GM19372 (cell line): ENCODE measurements around the gene ACAP2.
"Not testable (repeated sequence)": the region's sequence is repeated elsewhere in the genome, so short reads cannot be mapped to it uniquely, and the experiment has no call there.

Source experiments
- ATAC-seq: cut with Tn5 transposase; IDR thresholded peaks from one replicate; pipeline ENCODE4 v1.9.1; 2021; ENCODE audit warnings: mild to moderate bottlenecking, low read depth, moderate library complexity; ENCODE audit not compliant: unreplicated experiment

The ACAP2 gene

DNA sequence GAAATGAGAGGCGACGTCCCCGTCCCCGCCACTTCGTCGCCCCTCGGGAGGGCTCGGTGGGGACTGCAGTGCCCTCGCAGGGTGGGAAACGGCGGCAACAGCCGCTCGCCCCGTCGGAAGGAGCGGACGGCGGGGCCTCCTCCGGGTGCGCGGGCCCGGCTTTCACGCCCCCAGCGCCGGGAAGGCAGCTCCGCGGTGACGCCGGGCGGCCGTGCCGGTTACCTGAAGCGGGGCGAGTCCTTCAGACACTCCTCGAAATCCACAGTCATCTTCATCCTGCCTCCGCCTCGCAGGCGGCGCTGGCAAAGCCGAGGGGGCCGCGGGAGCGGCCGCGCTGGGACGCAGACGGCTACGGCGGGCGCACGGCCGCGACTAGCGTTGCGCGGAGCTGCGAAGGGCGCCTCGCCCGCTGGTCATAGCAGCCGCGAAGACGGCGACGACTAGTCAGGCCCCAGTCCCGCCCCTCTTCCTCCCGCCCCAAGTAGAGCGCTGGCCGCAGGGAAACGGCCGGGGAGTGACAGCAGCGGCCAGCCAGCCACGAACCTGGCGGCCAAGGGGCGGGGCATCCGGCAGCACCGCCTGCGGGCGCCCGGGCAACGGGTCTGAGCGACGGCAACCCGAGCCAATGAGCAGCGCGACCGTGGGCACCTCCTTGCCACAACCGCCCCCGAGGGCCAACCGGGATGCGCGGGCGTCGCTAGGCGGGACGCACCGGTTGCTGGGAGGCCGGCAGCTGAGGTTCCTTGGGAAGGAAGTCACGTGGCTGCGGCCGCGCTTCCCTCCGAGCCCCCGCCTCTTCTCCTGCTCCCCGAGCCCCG is at the start of gene ACAP2:
Gene ACAP2 (minus strand): TSS at position 448 of the 818 bp plus-strand sequence. CDS start 173 bp downstream, at position 275.
- peak; percentile 88 for ATAC-seq

DNA sequence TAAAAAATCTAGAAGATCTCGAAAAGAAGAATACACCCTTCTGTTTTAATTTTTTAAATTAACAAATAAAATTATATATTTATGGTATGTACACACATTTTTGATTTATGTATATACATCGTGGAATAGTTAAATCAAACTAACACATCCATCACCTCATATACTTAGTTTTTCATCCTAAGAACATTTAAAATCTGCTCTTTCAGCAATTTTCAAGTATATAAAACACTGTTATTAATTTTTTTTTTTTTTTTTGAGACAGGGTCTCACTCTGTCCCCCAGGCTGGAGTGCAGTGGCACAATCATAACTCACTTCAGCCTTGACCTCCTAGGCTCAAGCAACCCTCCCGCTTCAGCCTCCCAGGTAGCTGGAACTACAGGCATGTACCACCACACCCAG is 32.8 kb upstream of the ACAP2 start:
- no peak for ATAC-seq

- ATAC-seq, result not testable (repeated sequence)
These were observed 32.3 kb upstream of the ACAP2 start for GRCh38 chr3:195475116-195475515.

DNA sequence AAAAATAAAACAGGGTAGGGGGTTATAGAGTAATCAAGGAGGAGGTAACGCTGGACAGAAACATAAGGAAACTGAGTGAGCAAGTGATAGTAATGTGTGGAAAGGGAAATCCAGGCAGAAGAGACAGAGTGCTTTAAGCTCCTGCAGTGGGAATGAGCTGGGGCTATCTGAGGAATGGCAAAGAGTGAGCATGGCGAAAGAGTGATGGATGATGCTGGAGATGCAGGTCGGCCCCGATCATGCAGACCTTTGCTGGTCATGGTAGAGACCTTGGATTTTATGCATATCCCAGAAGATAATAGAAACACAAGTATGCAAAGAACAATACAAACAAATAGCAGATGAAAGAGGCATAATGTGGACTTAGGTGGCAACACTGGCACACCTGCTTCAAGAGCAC is 26.0 kb upstream of the ACAP2 start:
- ATAC-seq, result no peak

- ATAC-seq, result no peak
These were observed 25.6 kb upstream of the ACAP2 start for GRCh38 chr3:195468391-195468776.

- ATAC-seq, result no peak
These were observed 25.0 kb upstream of the ACAP2 start for GRCh38 chr3:195467641-195468390.

DNA sequence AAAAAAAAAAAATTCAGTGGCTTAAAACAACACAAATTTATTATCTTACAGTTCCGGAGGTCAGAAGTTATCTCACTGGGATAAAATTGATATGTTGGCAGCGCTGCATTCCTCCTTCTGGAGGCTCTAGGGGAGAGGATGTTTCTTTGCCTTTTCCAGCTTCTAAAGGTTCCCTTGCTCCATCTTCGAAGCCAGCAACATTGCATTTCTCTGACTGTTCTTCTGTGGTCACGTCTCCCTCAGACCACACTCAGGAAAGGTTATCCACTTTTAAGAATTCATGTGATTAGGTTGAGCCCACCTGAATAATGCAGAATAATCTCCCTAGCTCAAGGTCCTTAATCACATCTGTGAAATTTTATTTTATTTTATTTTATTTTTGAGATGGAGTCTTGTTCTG is 23.4 kb upstream of the ACAP2 start:
- no peak for ATAC-seq

- not testable (repeated sequence) for ATAC-seq
These were observed 20.1 kb upstream of the ACAP2 start for GRCh38 chr3:195462922-195463321.

- no peak for ATAC-seq
These were observed 19.4 kb upstream of the ACAP2 start for GRCh38 chr3:195462308-195462610.

GRCh38 chr3:195461594-195462307 is 18.9 kb upstream of the ACAP2 start:
- no peak for ATAC-seq

DNA sequence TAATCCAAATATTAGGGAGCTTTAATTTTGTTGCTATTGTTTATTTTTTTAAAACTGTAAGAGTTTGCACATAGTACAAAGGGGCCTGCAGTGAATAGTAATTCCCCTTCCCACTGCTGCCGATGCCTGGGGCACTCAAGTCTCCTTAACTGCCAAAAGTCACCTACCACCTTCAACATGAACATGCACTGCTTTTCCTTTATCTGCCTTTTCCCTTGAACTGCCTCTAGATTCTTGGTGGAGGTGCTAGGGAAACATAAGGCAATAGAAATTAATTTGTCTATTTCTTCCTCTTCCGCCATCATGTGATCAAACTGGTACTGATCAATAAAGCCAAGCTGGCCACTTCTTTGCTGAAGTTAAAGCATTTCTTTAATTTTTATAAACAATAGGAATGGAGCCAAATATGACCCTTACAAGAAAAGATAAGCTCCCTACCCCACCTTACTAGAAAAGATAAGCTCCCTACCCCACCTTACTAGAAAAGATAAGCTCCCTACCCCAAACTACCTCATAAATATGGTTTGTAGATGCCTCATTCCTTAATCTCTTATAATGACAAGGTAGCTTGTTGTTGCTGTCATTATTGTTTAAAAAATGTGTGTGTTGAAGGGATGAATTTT is 17.4 kb upstream of the ACAP2 start:
- ATAC-seq, result no peak

DNA sequence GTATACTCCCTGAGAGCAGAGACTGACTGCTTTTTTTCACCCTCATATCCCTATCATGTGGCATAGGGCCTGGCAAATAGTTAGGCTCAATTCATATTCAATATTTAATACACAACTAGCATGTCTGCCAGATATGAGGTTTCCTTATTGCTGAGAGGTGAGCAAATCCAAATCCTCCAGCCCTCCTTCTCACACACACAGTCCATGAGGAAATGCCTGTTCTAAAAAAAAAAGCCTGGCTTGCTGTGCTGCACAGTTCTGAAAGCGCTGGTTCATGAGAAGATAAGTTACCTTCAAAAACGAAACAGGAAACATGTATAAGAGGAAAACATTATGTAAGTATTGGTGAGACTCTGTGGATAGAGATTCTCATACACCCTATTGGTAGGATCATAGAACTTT is 15.5 kb upstream of the ACAP2 start:
- no peak for ATAC-seq

DNA sequence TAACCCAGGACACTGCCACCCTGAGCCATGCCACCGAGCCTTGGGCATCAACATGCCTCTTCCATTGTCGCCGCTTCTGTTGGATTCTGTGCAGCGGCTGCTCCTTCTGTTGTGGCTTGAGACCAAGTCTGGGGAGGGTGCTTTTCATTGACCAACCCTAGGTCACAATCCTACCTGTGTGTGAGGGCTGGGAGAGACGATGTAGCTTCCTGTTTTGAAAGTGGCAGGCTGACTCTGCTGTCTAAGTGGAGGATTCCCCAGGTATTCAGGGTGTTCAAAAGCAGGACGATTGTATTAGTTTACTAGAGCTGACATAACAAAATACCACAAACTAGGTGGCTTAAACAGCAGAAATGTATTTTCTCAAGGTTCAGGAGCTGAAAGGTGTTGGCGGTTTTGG is 13.0 kb upstream of the ACAP2 start:
- ATAC-seq, result no peak

GRCh38 chr3:195453236-195453635 is 10.4 kb upstream of the ACAP2 start:
- ATAC-seq, result no peak

DNA sequence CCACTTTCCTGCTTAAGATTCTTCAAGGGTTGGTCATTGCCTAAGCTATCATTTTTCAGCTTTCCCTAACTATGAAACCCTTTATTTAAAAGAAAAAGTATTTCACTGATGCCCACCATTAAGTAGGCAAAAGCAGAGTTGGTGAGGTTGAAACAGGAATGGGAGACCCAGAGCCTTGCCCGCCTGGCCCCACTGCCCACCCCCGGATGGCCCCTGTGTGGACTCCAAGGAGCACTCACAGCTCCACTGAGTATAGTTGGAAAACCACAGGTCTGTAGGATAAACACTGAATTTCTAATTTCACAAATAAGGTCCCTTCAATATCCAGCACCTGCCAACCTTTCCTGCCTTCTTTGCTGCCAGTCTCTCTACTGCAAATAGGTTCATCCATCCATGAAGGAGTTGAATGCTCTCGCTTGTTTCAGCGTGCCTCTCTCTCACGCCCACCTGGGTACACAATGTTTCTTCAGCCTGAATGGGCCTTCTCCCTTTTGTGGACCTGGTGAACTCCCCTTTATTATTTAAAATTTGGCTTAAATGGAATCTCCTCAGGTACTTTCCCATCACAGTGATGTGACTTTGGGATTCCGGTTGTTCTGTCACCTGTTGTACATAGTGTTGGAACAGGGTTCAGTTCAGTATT is 8.7 kb upstream of the ACAP2 start:
- no peak for ATAC-seq

GRCh38 chr3:195450731-195451229 is 8.0 kb upstream of the ACAP2 start:
- ATAC-seq, result no peak

GRCh38 chr3:195448205-195448875 is 5.5 kb upstream of the ACAP2 start:
- ATAC-seq, result no peak

GRCh38 chr3:195447201-195447600 is 4.4 kb upstream of the ACAP2 start:
- ATAC-seq, result no peak

DNA sequence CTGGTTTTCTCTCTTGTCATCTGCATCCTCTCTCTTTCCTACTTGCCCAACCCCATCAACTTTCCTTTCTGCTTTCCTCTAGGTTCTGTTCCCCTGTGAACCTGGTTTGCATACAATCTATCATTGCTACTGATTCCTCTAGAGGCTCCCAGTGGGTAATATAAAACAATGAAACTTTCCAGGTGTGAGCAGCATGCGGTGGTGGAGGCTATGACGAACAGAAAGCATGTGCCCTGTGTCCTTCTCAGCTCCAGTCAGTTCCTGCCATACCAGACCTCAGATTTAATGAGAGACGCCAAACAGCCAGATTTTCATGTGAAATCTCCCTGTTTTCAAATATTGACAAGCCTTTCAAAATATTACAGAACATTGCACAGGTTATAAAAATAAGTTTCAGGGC is 3.5 kb upstream of the ACAP2 start:
- no peak for ATAC-seq

DNA sequence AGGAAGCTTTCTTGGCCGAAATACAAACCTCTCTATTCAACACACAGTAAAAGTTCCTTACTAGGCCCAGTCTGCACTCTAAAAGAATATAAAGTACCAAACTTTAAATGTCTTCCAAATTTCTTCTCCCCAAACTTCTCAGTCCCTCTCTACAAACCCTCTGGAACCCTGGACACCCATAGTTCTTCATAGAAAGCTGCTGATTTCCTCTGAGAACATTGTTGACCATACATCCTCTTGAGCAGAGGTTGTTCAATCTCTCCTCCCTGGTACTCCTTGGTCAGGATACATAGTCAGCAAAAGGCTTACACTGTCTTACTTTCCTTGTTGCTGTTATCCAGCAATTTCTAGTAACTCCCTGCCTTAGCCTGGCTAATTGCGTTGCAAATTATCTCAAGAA is 3.1 kb upstream of the ACAP2 start:
- no peak for ATAC-seq
